Adrenal gland (tissue), 5 donors: Measurements from ENCODE around the gene NDUFS6.

ENCODE experiments used
- POLR2A ChIP-seq, 2 donors: fragments of 450-650 bp; IDR thresholded peaks; one replicate each; pipeline ENCODE4 v1.6.1; 2017; ENCODE audit warnings: antibody characterized with exemption in 2 of 2, mild to moderate bottlenecking in 2 of 2, moderate library complexity in 1 of 2
- TF ChIP-seq, protein P1 (sequence below), 6 experiments: fragments of 450-650 bp in 4 of 6; fragments of 200-600 bp in 2 of 6; sonication (generic) in 1 of 6; IDR thresholded peaks; 1 replicate in 5 of 6; 2 replicates in 1 of 6; pipeline versions ENCODE4 v1.5.1 to v1.8.0; 2016 to 2021; ENCODE audit warnings: antibody characterized with exemption in 6 of 6, mild to moderate bottlenecking in 2 of 6, moderate library complexity in 1 of 6
- donor health status: DM: no; HTN: no; CAD: no.

GRCh38 chr5:1779021-1779680 lies 22.1 kb upstream of the NDUFS6 start:
- TF ChIP-seq, protein P1, sequence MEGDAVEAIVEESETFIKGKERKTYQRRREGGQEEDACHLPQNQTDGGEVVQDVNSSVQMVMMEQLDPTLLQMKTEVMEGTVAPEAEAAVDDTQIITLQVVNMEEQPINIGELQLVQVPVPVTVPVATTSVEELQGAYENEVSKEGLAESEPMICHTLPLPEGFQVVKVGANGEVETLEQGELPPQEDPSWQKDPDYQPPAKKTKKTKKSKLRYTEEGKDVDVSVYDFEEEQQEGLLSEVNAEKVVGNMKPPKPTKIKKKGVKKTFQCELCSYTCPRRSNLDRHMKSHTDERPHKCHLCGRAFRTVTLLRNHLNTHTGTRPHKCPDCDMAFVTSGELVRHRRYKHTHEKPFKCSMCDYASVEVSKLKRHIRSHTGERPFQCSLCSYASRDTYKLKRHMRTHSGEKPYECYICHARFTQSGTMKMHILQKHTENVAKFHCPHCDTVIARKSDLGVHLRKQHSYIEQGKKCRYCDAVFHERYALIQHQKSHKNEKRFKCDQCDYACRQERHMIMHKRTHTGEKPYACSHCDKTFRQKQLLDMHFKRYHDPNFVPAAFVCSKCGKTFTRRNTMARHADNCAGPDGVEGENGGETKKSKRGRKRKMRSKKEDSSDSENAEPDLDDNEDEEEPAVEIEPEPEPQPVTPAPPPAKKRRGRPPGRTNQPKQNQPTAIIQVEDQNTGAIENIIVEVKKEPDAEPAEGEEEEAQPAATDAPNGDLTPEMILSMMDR (IDR thresholded peaks at IDR 0.05) = no peak
- TF ChIP-seq POLR2A (IDR thresholded peaks at IDR 0.05) = no peak
